GM12875 (cell line): ENCODE data around the gene RERE.

Experiments used
- H3K4me3 ChIP-seq: one replicate; pipeline ENCODE4 v1.5.1; 2011; ENCODE audit warnings: low read depth, low read length, control low read depth
- TF ChIP-seq, protein P1 (sequence below): IDR thresholded peaks from 2 replicates; pipeline ENCODE4 v1.5.1; 2011; ENCODE audit warnings: low read depth, mild to moderate bottlenecking, control low read depth, inconsistent platforms, low read length, moderate library complexity, borderline replicate concordance; ENCODE audit not compliant: insufficient read depth

Gene RERE

DNA sequence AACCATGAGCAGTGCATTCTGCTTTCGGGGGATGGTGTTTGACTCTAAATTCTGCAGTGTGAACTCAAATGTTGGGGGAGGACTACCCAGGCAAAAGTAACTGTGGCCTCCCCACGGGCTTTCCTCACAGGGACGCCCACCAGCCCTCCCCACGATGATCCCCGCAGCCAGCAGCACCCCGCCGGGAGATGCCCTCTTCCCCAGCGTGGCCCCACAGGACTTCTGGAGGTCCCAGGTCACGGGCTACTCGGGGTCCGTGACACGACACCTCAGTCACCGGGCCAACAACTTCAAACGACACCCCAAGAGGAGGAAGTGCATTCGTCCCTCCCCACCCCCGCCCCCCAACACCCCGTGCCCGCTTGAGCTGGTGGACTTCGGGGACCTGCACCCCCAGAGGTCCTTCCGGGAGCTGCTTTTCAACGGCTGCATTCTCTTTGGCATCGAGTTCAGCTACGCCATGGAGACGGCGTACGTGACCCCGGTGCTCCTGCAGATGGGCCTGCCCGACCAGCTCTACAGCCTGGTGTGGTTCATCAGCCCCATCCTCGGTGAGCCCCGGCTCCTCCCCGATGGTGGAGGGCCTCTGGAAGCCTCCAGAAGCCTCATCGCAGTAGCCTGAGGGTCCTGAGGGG, 493.1 kb downstream of the RERE start:
- H3K4me3 ChIP-seq, result no peak overlapping the region
- TF ChIP-seq, protein P1, sequence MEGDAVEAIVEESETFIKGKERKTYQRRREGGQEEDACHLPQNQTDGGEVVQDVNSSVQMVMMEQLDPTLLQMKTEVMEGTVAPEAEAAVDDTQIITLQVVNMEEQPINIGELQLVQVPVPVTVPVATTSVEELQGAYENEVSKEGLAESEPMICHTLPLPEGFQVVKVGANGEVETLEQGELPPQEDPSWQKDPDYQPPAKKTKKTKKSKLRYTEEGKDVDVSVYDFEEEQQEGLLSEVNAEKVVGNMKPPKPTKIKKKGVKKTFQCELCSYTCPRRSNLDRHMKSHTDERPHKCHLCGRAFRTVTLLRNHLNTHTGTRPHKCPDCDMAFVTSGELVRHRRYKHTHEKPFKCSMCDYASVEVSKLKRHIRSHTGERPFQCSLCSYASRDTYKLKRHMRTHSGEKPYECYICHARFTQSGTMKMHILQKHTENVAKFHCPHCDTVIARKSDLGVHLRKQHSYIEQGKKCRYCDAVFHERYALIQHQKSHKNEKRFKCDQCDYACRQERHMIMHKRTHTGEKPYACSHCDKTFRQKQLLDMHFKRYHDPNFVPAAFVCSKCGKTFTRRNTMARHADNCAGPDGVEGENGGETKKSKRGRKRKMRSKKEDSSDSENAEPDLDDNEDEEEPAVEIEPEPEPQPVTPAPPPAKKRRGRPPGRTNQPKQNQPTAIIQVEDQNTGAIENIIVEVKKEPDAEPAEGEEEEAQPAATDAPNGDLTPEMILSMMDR, result no peak

DNA sequence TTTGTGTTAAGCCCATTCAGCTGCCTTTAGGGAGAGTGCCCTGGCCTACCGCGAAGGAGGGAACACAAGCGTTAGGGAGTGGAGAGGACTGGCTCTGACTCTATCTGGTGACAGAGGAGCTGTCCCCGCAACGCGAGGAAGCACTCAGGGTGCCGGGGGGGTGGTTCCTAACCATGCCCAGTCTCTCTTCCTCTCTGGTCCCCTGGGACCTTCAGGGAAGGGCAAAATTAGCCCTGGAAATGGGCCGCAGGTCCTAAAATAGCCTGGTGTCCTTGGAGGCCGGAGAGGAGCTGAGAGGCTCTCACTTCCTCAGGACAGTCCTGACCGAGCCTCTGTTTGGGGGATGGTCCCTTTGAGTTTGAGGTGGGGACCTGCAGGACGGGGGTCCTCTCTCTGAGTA, 493.7 kb downstream of the RERE start:
- TF ChIP-seq, protein P1, result no peak

DNA sequence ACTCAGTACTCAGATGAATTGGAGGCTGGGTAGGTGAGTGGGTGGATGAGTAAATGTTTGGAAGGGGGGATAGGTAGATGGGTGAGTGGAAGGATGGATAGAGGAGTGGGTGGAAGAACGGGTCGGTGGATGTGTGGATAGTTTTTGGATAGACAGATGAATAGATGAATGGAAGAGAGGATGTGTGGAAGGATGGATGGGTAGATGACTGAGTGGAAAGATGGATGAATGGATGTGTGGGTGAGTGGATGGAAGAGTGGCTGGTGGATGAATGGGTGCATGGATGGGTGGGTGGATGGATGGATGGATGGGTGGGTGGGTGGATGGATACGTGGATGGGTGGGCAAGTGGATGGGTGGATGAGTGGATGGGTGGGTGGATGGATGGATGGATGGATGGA, 495.8 kb downstream of the RERE start:
- no peak overlapping the region for H3K4me3 ChIP-seq
- TF ChIP-seq, protein P1, result no peak

More for the DNA sequence above, 493.7 kb downstream of the RERE start:
- H3K4me3 ChIP-seq, result no peak overlapping the region

DNA sequence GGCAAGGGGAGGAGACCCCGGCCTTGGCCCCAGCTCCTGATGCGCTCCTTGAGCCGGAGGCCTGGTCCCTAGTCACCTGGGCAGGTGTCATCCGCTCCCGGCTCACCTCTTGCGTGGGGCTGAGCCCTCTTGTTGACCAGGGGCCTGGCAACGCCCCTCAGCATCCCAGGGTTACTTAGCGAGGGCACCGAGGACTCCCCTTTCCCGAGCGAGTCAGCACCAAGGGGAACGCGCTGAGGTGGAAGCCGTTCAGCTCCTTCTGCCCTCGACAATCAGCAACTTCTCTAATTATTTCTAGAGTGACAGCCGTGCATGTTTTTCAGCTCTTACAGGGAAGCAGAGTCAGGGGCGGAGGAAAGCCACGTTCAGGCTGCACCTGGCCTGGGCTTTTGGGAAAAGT, 499.0 kb downstream of the RERE start:
- peak overlapping the region; percentile 52 for H3K4me3 ChIP-seq
- TF ChIP-seq, protein P1, result no peak

DNA sequence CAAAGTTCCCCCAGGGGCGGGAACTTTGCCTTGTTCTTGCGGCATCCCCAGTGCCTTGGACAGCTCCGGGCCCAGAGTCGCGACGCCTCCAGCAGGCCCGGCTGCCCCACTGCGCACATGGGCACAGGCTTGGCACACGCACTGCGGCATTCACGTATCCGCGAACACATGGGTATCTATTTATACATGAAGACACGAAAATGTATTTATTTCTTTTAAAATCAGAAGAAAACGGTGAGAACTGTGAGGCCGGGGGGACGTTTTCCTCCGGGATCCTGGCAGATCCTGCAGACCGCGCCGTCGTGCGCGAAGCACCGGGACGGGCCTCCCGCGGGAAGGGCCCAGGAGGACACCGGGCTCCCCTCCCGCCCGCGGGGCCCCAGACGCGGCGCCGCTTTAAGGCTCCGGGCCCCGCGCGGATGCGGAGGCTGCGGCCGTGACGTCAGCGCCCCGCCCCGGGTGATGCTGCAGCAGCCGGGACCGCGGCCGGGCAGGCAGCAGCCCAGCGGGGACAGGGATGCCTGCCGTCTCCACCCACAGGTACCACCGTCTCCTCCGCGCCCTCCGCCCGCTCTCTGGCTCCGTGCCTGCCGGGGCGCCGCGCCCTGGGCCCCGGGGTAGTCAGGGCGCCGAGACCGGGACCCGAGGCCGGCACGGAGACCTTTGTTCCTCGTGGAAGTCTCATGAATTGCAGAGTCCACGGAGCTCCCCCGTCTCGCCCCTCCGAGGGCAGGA, 499.6 kb downstream of the RERE start, which contains the start of gene SLC45A1:
TSS of gene SLC45A1 (plus strand) at position 468 of the 735 bp plus-strand sequence. CDS start 6,216 bp downstream, outside the sequence.
- H3K4me3 ChIP-seq, result peak within 1 kb of the TSS; percentile 52
- TF ChIP-seq, protein P1, result no peak

DNA sequence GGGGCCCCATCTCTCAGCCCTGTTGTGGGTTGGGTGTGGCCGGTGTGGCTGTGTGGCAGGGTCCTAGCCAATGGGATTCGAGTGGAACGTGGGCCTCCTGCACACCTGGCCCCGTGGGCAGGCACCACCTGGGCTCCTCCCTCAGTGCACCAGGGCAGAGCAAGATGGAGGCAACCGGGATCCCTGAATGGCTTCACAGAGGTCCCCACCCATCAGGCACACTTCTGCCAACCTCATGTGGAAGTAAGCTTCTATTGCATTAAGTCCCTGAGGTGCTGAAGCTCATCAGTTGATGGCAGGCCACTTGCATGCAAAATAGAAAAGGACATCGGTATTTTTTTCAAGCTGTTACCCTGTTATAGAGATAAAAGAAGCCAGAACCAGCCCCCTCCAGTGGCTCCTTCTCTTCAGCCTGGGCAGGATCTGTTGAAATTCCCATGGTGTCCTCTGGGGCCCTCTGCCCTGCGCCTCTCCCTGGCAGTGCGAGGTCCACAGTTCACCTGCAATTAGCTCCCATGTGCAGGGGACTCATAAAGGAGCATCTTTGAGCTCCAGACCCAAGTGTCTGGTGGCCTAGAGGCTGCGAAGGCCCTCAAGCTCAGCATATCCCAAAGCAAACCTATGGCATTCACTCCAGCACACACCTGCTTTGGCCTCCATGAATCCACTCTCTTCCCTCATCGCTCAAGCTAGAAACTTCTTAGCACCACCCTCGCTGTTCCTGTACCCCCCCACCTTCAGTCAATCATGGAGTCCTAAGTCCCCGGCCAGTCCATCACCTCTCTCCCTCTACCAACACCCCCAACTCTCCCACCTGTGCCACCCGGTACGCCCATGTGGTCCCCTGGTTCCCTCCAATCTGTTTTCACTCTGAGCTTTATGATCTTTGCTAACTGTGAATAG, 501.6 kb downstream of the RERE start:
- TF ChIP-seq, protein P1, result peak; percentile 7; the same call in 1 of the 2 replicates

More for the DNA sequence above, 501.6 kb downstream of the RERE start:
- no peak overlapping the region for H3K4me3 ChIP-seq
